ENCODE measurements around the gene NUDT4. TPM values are rescaled to one million over a fixed set of nuclear protein-coding genes. Genes with fewer than 3 reads are reported as not detected.

NUDT4 gene
- 35.2 and 38.3 TPM in 2 replicates for total RNA-seq (2014; rRNA removed)
- 13.1 TPM for polyA plus RNA-seq (2012)

GRCh38 chr12:93377252-93378195 is at the start of gene NUDT4:
TSS of gene NUDT4 (plus strand) at chr12:93377925. CDS start at chr12:93378323, 398 bp downstream.
- DNase-seq (ENCODE audit: low read depth), result peak; percentile 93

GRCh38 chr12:93333054-93333453 is 44.7 kb upstream of the NUDT4 start:
- no peak for DNase-seq (ENCODE audit: low read depth)

- DNase-seq (ENCODE audit: low read depth), result no peak
Measured at GRCh38 chr12:93333828-93334227, 43.9 kb upstream of the NUDT4 start.

GRCh38 chr12:93335603-93336162 is 42.0 kb upstream of the NUDT4 start:
- DNase-seq (ENCODE audit: low read depth), result no peak

GRCh38 chr12:93336291-93336741 is 41.4 kb upstream of the NUDT4 start:
- DNase-seq (ENCODE audit: low read depth), result peak; percentile 56

GRCh38 chr12:93338598-93338997 is 39.1 kb upstream of the NUDT4 start:
- no peak for DNase-seq (ENCODE audit: low read depth)

- no peak for DNase-seq (ENCODE audit: low read depth)
Measured at GRCh38 chr12:93339695-93340094, 38.0 kb upstream of the NUDT4 start.

GRCh38 chr12:93341409-93342049 is 36.2 kb upstream of the NUDT4 start:
- DNase-seq (ENCODE audit: low read depth), result no peak

- DNase-seq (ENCODE audit: low read depth), result no peak
Measured at GRCh38 chr12:93347054-93347785, 30.5 kb upstream of the NUDT4 start.

GRCh38 chr12:93348575-93349435 is 28.9 kb upstream of the NUDT4 start:
- no peak for DNase-seq (ENCODE audit: low read depth)

GRCh38 chr12:93351726-93352125 is 26.0 kb upstream of the NUDT4 start:
- no peak for DNase-seq (ENCODE audit: low read depth)

GRCh38 chr12:93352321-93352720 is 25.4 kb upstream of the NUDT4 start:
- no peak for DNase-seq (ENCODE audit: low read depth)

- DNase-seq (ENCODE audit: low read depth), result no peak
Measured at GRCh38 chr12:93356214-93356613, 21.5 kb upstream of the NUDT4 start.

GRCh38 chr12:93358058-93358457 is 19.7 kb upstream of the NUDT4 start:
- DNase-seq (ENCODE audit: low read depth), result no peak

- DNase-seq (ENCODE audit: low read depth), result no peak
Measured at GRCh38 chr12:93358821-93359220, 18.9 kb upstream of the NUDT4 start.

- no peak for DNase-seq (ENCODE audit: low read depth)
Measured at GRCh38 chr12:93360688-93361087, 17.0 kb upstream of the NUDT4 start.

GRCh38 chr12:93361151-93361919 is 16.4 kb upstream of the NUDT4 start:
- DNase-seq (ENCODE audit: low read depth), result peak; percentile 61

GRCh38 chr12:93363841-93364297 is 13.9 kb upstream of the NUDT4 start:
- DNase-seq (ENCODE audit: low read depth), result no peak

GRCh38 chr12:93365616-93366405 is 11.9 kb upstream of the NUDT4 start:
- DNase-seq (ENCODE audit: low read depth), result no peak

All from LHCN-M2 (cell line).